ENCODE measurements around the gene DEFB121. TPM values are rescaled to one million over a fixed set of nuclear protein-coding genes. Genes with fewer than 3 reads are reported as not detected.

Gene DEFB121, protein sequence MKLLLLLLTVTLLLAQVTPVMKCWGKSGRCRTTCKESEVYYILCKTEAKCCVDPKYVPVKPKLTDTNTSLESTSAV
- polyA plus RNA-seq (2011; rRNA removed) (not detected in 2 replicates), polyA plus RNA-seq (2017; fragmentation: RNase III; extraction: RNeasy Plus Mini Kit Qiagen cat#74134 plus additional on column Dnase treatment) (not detected in 3 replicates), polyA minus RNA-seq (2011; rRNA and poly(A)+ RNA removed) (not detected in 2 replicates)
- not detected in 2 replicates for polyA plus RNA-seq (2012; cell fraction: cytosol; rRNA removed)
- polyA plus RNA-seq (2012; cell fraction: nucleus; rRNA removed), result not detected in 2 replicates

DNA sequence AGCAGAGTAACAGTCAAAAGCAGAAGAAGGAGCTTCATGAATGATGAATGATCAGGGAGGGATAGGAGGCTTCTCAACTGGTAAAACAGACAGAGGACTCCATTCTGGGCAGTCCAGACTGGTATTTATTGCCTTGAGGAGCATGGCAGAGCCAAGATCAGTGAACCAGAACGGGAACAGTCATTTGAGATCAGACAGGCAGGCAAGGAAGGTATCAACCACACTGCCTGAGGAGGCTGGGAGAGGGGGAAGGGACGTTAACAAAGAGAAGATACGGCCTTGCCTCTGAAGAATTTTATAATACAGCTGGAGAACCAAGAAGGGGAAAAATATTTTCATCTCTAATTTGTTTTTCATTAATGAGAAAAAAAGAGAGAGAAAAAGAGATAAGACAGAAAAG lies at the start of gene DEFB121:
DEFB121 (minus strand) TSS at position 101 of the 400 bp plus-strand sequence; CDS start at position 38, 63 bp downstream.
- ChIA-PET POLR2A (no interaction called here), CTCF (interaction anchor here (1.1 to 1.4 kb wide), 2 partner anchors 9 to 97 kb away, joined by 5 to 6 read pairs; no protein-coding TSS in a partner anchor)
- TF ChIP-seq ZNF302 (CRISPR knock-in tag; IDR thresholded peaks at IDR 0.05), result no peak
- TF ChIP-seq, protein P1, sequence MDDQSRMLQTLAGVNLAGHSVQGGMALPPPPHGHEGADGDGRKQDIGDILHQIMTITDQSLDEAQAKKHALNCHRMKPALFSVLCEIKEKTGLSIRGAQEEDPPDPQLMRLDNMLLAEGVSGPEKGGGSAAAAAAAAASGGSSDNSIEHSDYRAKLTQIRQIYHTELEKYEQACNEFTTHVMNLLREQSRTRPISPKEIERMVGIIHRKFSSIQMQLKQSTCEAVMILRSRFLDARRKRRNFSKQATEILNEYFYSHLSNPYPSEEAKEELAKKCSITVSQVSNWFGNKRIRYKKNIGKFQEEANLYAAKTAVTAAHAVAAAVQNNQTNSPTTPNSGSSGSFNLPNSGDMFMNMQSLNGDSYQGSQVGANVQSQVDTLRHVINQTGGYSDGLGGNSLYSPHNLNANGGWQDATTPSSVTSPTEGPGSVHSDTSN (IDR thresholded peaks at IDR 0.05), result no peak
- TF ChIP-seq RCOR1 (IDR thresholded peaks at IDR 0.05; ENCODE audit: low read depth, low read length), result no peak
- TF ChIP-seq NFE2L2 (conservative IDR thresholded peaks at IDR 0.05; ENCODE audit: low read length), result no peak
- no peak for TF ChIP-seq PHF8 (IDR thresholded peaks at IDR 0.05; ENCODE audit: borderline replicate concordance, low read depth)
- TF ChIP-seq HDAC2 (IDR thresholded peaks at IDR 0.05), result no peak
- TF ChIP-seq, protein P2, sequence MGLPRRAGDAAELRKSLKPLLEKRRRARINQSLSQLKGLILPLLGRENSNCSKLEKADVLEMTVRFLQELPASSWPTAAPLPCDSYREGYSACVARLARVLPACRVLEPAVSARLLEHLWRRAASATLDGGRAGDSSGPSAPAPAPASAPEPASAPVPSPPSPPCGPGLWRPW (IDR thresholded peaks at IDR 0.05), result no peak
- TF ChIP-seq, protein P3, sequence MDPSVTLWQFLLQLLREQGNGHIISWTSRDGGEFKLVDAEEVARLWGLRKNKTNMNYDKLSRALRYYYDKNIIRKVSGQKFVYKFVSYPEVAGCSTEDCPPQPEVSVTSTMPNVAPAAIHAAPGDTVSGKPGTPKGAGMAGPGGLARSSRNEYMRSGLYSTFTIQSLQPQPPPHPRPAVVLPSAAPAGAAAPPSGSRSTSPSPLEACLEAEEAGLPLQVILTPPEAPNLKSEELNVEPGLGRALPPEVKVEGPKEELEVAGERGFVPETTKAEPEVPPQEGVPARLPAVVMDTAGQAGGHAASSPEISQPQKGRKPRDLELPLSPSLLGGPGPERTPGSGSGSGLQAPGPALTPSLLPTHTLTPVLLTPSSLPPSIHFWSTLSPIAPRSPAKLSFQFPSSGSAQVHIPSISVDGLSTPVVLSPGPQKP (IDR thresholded peaks at IDR 0.05; ENCODE audit: low read depth, low read length), result no peak
- TF ChIP-seq ZSCAN20 (CRISPR knock-in tag; IDR thresholded peaks at IDR 0.05), result no peak
- TF ChIP-seq, protein P4, sequence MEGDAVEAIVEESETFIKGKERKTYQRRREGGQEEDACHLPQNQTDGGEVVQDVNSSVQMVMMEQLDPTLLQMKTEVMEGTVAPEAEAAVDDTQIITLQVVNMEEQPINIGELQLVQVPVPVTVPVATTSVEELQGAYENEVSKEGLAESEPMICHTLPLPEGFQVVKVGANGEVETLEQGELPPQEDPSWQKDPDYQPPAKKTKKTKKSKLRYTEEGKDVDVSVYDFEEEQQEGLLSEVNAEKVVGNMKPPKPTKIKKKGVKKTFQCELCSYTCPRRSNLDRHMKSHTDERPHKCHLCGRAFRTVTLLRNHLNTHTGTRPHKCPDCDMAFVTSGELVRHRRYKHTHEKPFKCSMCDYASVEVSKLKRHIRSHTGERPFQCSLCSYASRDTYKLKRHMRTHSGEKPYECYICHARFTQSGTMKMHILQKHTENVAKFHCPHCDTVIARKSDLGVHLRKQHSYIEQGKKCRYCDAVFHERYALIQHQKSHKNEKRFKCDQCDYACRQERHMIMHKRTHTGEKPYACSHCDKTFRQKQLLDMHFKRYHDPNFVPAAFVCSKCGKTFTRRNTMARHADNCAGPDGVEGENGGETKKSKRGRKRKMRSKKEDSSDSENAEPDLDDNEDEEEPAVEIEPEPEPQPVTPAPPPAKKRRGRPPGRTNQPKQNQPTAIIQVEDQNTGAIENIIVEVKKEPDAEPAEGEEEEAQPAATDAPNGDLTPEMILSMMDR (IDR thresholded peaks at IDR 0.05), result no peak
- TF ChIP-seq FOSL2 (IDR thresholded peaks at IDR 0.05), result no peak
- TF ChIP-seq FOSL2 (CRISPR knock-in tag; IDR thresholded peaks at IDR 0.05), result no peak
- TF ChIP-seq NPAS2 (CRISPR knock-in tag; IDR thresholded peaks at IDR 0.05; ENCODE audit: borderline replicate concordance), result no peak
- TF ChIP-seq RAD21 (conservative IDR thresholded peaks at IDR 0.05 in 1 of 2, IDR thresholded peaks at IDR 0.05 in 1 of 2), result no peak
- no peak for TF ChIP-seq POLR2A (IDR thresholded peaks at IDR 0.05; ENCODE audit: low read length)
- TF ChIP-seq CBX8 (IDR thresholded peaks at IDR 0.05), result no peak
- TF ChIP-seq, protein P5, sequence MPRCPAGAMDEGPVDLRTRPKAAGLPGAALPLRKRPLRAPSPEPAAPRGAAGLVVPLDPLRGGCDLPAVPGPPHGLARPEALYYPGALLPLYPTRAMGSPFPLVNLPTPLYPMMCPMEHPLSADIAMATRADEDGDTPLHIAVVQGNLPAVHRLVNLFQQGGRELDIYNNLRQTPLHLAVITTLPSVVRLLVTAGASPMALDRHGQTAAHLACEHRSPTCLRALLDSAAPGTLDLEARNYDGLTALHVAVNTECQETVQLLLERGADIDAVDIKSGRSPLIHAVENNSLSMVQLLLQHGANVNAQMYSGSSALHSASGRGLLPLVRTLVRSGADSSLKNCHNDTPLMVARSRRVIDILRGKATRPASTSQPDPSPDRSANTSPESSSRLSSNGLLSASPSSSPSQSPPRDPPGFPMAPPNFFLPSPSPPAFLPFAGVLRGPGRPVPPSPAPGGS (IDR thresholded peaks at IDR 0.05), result no peak
- no peak for TF ChIP-seq BHLHE40 (IDR thresholded peaks at IDR 0.05; ENCODE audit: low read depth, low read length)
- TF ChIP-seq, protein P6, sequence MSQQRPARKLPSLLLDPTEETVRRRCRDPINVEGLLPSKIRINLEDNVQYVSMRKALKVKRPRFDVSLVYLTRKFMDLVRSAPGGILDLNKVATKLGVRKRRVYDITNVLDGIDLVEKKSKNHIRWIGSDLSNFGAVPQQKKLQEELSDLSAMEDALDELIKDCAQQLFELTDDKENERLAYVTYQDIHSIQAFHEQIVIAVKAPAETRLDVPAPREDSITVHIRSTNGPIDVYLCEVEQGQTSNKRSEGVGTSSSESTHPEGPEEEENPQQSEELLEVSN (IDR thresholded peaks at IDR 0.05; ENCODE audit: borderline replicate concordance, low read depth), result no peak
- TF ChIP-seq FOSB (CRISPR knock-in tag; IDR thresholded peaks at IDR 0.05), result no peak
- H3K4me3 ChIP-seq, result no peak within 1 kb of the TSS
- no peaks in the 10 kb centered on the region for H3K9me3 ChIP-seq
- no peak within 1 kb of the TSS for H3K27ac ChIP-seq
- ATAC-seq, result no peak
- H3K4me1 ChIP-seq, result no peaks in the 10 kb centered on the region
- no peak within 1 kb of the TSS for H3K4me2 ChIP-seq
- no peak for FAIRE-seq
- 0% methylated on average over 3 of the region's 3 CpGs for WGBS (ENCODE audit: missing lambda C conversion rate)
- DNase-seq (ENCODE audit: low read depth in 1 of 2, low spot score in 1 of 2), result no peak

DNA sequence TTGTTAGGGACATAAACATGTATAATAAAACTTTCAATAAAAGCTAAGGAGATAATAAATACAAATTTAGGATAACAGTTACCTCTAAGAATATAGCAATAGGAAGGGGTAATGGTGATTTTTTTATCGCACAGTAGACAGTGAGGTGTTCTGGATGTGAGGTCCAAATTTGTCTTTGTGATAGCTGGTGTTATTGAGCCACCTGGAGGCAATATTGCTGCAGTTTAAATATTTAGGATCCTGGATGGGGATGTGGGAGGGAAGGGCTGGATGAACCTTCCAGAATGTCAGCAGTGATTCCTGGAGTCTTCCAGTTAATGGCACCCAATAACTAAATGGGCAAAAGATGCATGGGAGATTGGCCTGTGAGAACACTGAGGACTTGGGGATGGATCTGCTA lies 48.3 kb upstream of the DEFB121 start:
- peak in 1 of 2 experiments; percentile 55; a peak in 2 of 6 replicates for ATAC-seq
- Histone ChIP-seq H3K4me1 (no peaks in the 10 kb centered on the region), H3K27ac (no peak overlapping the region), H3K4me3 (no peak overlapping the region), H3K4me2 (no peak overlapping the region), H3K9me3 (no peaks in the 10 kb centered on the region)
- DNase-seq (ENCODE audit: low read depth in 1 of 2, low spot score in 1 of 2), result no peak
- 46% methylated on average over 1 of the region's 1 CpG for WGBS (ENCODE audit: missing lambda C conversion rate)
- FAIRE-seq, result no peak
- ChIA-PET POLR2A (no interaction called here), CTCF (interaction anchor here (0.6 to 2.0 kb wide), 5 partner anchors 14 to 157 kb away, joined by 3 to 14 read pairs (median 4); partner anchors contain the start of gene DEFB123)
- TF ChIP-seq POLR2A (IDR thresholded peaks at IDR 0.05; ENCODE audit: low read length), result no peak
- TF ChIP-seq RAD21 (conservative IDR thresholded peaks at IDR 0.05 in 1 of 2, IDR thresholded peaks at IDR 0.05 in 1 of 2), result peak in 1 of 2 experiments; percentile 42; a peak in 3 of 5 replicates
